NCI-H146 (cell line): ENCODE results near the gene NECAP2.
"Not testable (repeated sequence)": the region's sequence is repeated elsewhere in the genome, so short reads cannot be mapped to it uniquely, and the experiment has no call there.

Experiments used
- DNase-seq: peaks from one replicate; lab custom pipeline; 2025; lab: John Stamatoyannopoulos, UW

The NECAP2 gene

GRCh38 chr1:16498573-16499413, 58.3 kb downstream of the NECAP2 start:
- peak; percentile 87 for DNase-seq

- not testable (repeated sequence) for DNase-seq
Measured at GRCh38 chr1:16500466-16500865, 59.9 kb downstream of the NECAP2 start.

- not testable (repeated sequence) for DNase-seq
Measured at GRCh38 chr1:16500975-16501374, 60.5 kb downstream of the NECAP2 start.

- DNase-seq: not testable (repeated sequence)
Measured at GRCh38 chr1:16501446-16501845, 60.9 kb downstream of the NECAP2 start.

- no peak for DNase-seq
Measured at GRCh38 chr1:16503494-16503893, 63.0 kb downstream of the NECAP2 start.

- not testable (repeated sequence) for DNase-seq
Measured at GRCh38 chr1:16505870-16506269, 65.3 kb downstream of the NECAP2 start.

- DNase-seq: not testable (repeated sequence)
Measured at GRCh38 chr1:16506364-16507136, 66.0 kb downstream of the NECAP2 start.

- DNase-seq: not testable (repeated sequence)
Measured at GRCh38 chr1:16508861-16509445, 68.4 kb downstream of the NECAP2 start.
